HFFc6 (cell line): Measurements from ENCODE around the gene BCAM. TPM values are rescaled to one million over a fixed set of nuclear protein-coding genes. Genes with fewer than 3 reads are reported as not detected.

Experiments
- DNase-seq: peaks from one replicate; pipeline ENCODE4 v3.0.0-alpha.2; 2018
- H3K27ac Mint-ChIP-seq: 2 replicates; pipeline ENCODE4 v1.8.0; 2020; ENCODE audit warnings: mild to moderate bottlenecking, mixed read lengths
- H3K27me3 Mint-ChIP-seq: 2 replicates; pipeline ENCODE4 v1.8.0; 2021; ENCODE audit warnings: mild to moderate bottlenecking, moderate library complexity, mixed read lengths; ENCODE audit not compliant: insufficient read depth
- H3K36me3 Mint-ChIP-seq: 2 replicates; pipeline ENCODE4 v1.8.0; 2021; ENCODE audit warnings: low read depth, mixed read lengths
- H3K4me1 Mint-ChIP-seq: 2 replicates; pipeline ENCODE4 v1.8.0; 2020; ENCODE audit warnings: low read depth, mixed read lengths
- H3K4me3 Mint-ChIP-seq: 2 replicates; pipeline ENCODE4 v1.8.0; 2020; ENCODE audit warnings: mild to moderate bottlenecking, moderate library complexity, mixed read lengths
- H3K9me3 Mint-ChIP-seq: 2 replicates; pipeline ENCODE4 v1.8.0; 2020; ENCODE audit warnings: mild to moderate bottlenecking, mixed read lengths
- CTCF ChIP-seq: fragments of 200-600 bp; sonication (generic); IDR thresholded peaks from 2 replicates; pipeline ENCODE4 v1.5.0; 2021; ENCODE audit warnings: antibody characterized with exemption, mild to moderate bottlenecking
- total RNA-seq, 6 experiments: library from RNA; stranded (reverse); fragmentation: NEBNext Ultra II Directional; extraction: Animal tissue kit (Norgen Biotek cat#: 25700); gene quantifications; 2 replicates in 1 of 6; 3 replicates in 5 of 6; pipeline ENCODE4 v1.2.3, GENCODE V29; 2021

Gene BCAM
- total RNA-seq, 6 experiments from 2014 or later: 5.5 to 6.2 (median 6.0) TPM

GRCh38 chr19:44840811-44841210 lies 31.9 kb downstream of the BCAM start:
- H3K36me3 Mint-ChIP-seq: no peaks in the 10 kb centered on the region
- H3K9me3 Mint-ChIP-seq: no peaks in the 10 kb centered on the region
- H3K27ac Mint-ChIP-seq: no peak overlapping the region
- peaks cover 13% of the 10 kb centered on the region for H3K27me3 Mint-ChIP-seq
- H3K4me3 Mint-ChIP-seq: no peak overlapping the region
- H3K4me1 Mint-ChIP-seq: peaks cover 9% of the 10 kb centered on the region
- no peak for DNase-seq
- TF ChIP-seq CTCF: no peak

GRCh38 chr19:44841231-44841630 lies 32.3 kb downstream of the BCAM start:
- Mint-ChIP-seq H3K27ac (no peak overlapping the region), H3K4me1 (peaks cover 9% of the 10 kb centered on the region), H3K36me3 (no peaks in the 10 kb centered on the region), H3K4me3 (no peak overlapping the region), H3K9me3 (no peaks in the 10 kb centered on the region), H3K27me3 (peaks cover 14% of the 10 kb centered on the region)
- TF ChIP-seq CTCF: no peak
- DNase-seq: no peak

GRCh38 chr19:44845286-44845611 lies 36.3 kb downstream of the BCAM start:
- Mint-ChIP-seq H3K27me3 (peaks cover 11% of the 10 kb centered on the region), H3K9me3 (no peaks in the 10 kb centered on the region), H3K36me3 (peaks cover 9% of the 10 kb centered on the region), H3K4me1 (peaks cover 31% of the 10 kb centered on the region), H3K27ac (peak overlapping the region; percentile 91), H3K4me3 (peak overlapping the region; percentile 95)
- TF ChIP-seq CTCF: no peak
- no peak for DNase-seq

- Mint-ChIP-seq H3K4me1 (peaks cover 34% of the 10 kb centered on the region), H3K36me3 (peaks cover 9% of the 10 kb centered on the region)
- peak; percentile 77 for TF ChIP-seq CTCF
These were observed 36.9 kb downstream of the BCAM start, which contains the start of gene NECTIN2 for GRCh38 chr19:44845612-44846454. Gene NECTIN2, plus strand, starts transcription at chr19:44846297. Its CDS starts 229 bp downstream, at chr19:44846526.

GRCh38 chr19:44846455-44847143 lies 37.7 kb downstream of the BCAM start:
- no peaks in the 10 kb centered on the region for H3K9me3 Mint-ChIP-seq
- no peak for TF ChIP-seq CTCF
- peak overlapping the region; percentile 97 for H3K27ac Mint-ChIP-seq
- H3K27me3 Mint-ChIP-seq: peaks cover 8% of the 10 kb centered on the region
- DNase-seq: no peak
- H3K36me3 Mint-ChIP-seq: peaks cover 9% of the 10 kb centered on the region
- peak overlapping the region; percentile 95 for H3K4me3 Mint-ChIP-seq
- H3K4me1 Mint-ChIP-seq: peaks cover 34% of the 10 kb centered on the region

More at GRCh38 chr19:44845612-44846454, 36.9 kb downstream of the BCAM start, which contains the start of gene NECTIN2:
- DNase-seq: peak; percentile 97
- H3K9me3 Mint-ChIP-seq: no peaks in the 10 kb centered on the region
- H3K27me3 Mint-ChIP-seq: peaks cover 11% of the 10 kb centered on the region
- H3K4me3 Mint-ChIP-seq: peak within 1 kb of the TSS; percentile 95
- peak within 1 kb of the TSS; percentile 97 for H3K27ac Mint-ChIP-seq
